ENCODE data around the gene UBQLN1. TPM values are rescaled to one million over a fixed set of nuclear protein-coding genes. Genes with fewer than 3 reads are reported as not detected.

Gene UBQLN1
- total and polyA plus RNA-seq, 9 of the 15 experiments (the other 6 are each of a cell fraction or from before 2014, with no cell fraction given), result 7.5 to 120 (median 52.8) TPM

GRCh38 chr9:83681490-83681889, 26.3 kb downstream of the UBQLN1 start:
- ATAC-seq, result no peak
- Histone ChIP-seq H3K4me3 (no peak overlapping the region), H4K20me1 (replicated peaks; ENCODE audit: control insufficient read depth, insufficient read depth, low read length) (0 out of 2 replicates have a peak, but pooled peaks cover 2% of the 10 kb centered on the region), H3K9ac (ENCODE audit: insufficient read depth in 1 of 2, low read depth in 2 of 2, low read length in 2 of 2) (no peak overlapping the region), H3K27ac (ENCODE audit: extremely low read depth, low read depth, low read length) (no peak overlapping the region), H3K27me3 (ENCODE audit: control insufficient read depth in 2 of 2, insufficient read depth in 2 of 2, low read length in 2 of 2) (no peaks in the 10 kb centered on the region), H3K4me1 (replicated peaks in 1 of 2; ENCODE audit: control insufficient read depth in 2 of 2, insufficient read depth in 2 of 2, low read length in 2 of 2) (no peaks in the 10 kb centered on the region), H3K79me2 (ENCODE audit: control insufficient read depth, insufficient read depth, low read length) (peaks cover 68% of the 10 kb centered on the region), H2AFZ (ENCODE audit: low read depth, low read length) (no peak overlapping the region), H3K9me3 (replicated peaks; ENCODE audit: control insufficient read depth, insufficient read depth, low read depth, low read length) (no peaks in the 10 kb centered on the region), H3K36me3 (ENCODE audit: control insufficient read depth, insufficient read depth, low read length) (peaks cover 64% of the 10 kb centered on the region), H3K4me2 (ENCODE audit: insufficient read depth, low read length) (no peak overlapping the region), H3K9me1 (ENCODE audit: control insufficient read depth, insufficient read depth, low read length) (no peaks in the 10 kb centered on the region)
- 100% methylated on average over 2 of the region's 2 CpGs for whole genome bisulfite sequencing (ENCODE audit: insufficient coverage, low coverage, missing lambda C conversion rate)
- no peak for TF ChIP-seq TEAD1 (CRISPR knock-in tag; IDR thresholded peaks at IDR 0.05)
- no peak for TF ChIP-seq BRD9 (IDR thresholded peaks at IDR 0.05; ENCODE audit: low read depth, partially characterized antibody)
- no TSS peak for BruUV-seq (replicated peaks)
- POLR2A ChIA-PET, result interaction anchor here (1.2 kb wide), 1 partner anchor 9 kb away, joined by 3 read pairs; no protein-coding TSS in a partner anchor
- no peak for DNase-seq (ENCODE audit: extremely low read depth in 1 of 4, low spot score in 3 of 4)
- no peak for FAIRE-seq
- CTCF ChIA-PET (ENCODE audit: low intra/inter-chr PET ratio), result no interaction called here
- intact Hi-C loops (cut with micrococcal nuclease), result no loop called here
- in situ Hi-C loops (cut with MboI), result no loop called here

- peaks cover 63% of the 10 kb centered on the region for H3K79me2 ChIP-seq (ENCODE audit: control insufficient read depth, insufficient read depth, low read length)
- H3K4me1 ChIP-seq (replicated peaks in 1 of 2; ENCODE audit: control insufficient read depth in 2 of 2, insufficient read depth in 2 of 2, low read length in 2 of 2), result no peaks in the 10 kb centered on the region
- POLR2A ChIA-PET, result no interaction called here
- H4K20me1 ChIP-seq (replicated peaks; ENCODE audit: control insufficient read depth, insufficient read depth, low read length), result no peaks in the 10 kb centered on the region
- in situ Hi-C loops (cut with MboI), result no loop called here
- no peaks in the 10 kb centered on the region for H3K9me1 ChIP-seq (ENCODE audit: control insufficient read depth, insufficient read depth, low read length)
- TF ChIP-seq ZBTB49 (CRISPR knock-in tag; IDR thresholded peaks at IDR 0.05; ENCODE audit: borderline replicate concordance) (no peak), HMGN3 (IDR thresholded peaks at IDR 0.05; ENCODE audit: borderline replicate concordance, extremely low read depth, insufficient read length, low read depth, low read length) (no peak), RFX7 (CRISPR knock-in tag; IDR thresholded peaks at IDR 0.05) (no peak), CREM (IDR thresholded peaks at IDR 0.05; ENCODE audit: low read depth) (no peak)
- no TSS peak for BruUV-seq (replicated peaks)
- ATAC-seq (no peak), FAIRE-seq (no peak), DNase-seq (ENCODE audit: extremely low read depth in 1 of 4, low spot score in 3 of 4) (no peak)
- H3K36me3 ChIP-seq (ENCODE audit: control insufficient read depth, insufficient read depth, low read length), result peaks cover 72% of the 10 kb centered on the region
- CTCF ChIA-PET (ENCODE audit: low intra/inter-chr PET ratio), result no interaction called here
- H2AFZ ChIP-seq (ENCODE audit: low read depth, low read length), result no peak overlapping the region
- no peaks in the 10 kb centered on the region for H3K27me3 ChIP-seq (ENCODE audit: control insufficient read depth in 2 of 2, insufficient read depth in 2 of 2, low read length in 2 of 2)
- H3K4me3 ChIP-seq, result no peak overlapping the region
- no peak overlapping the region for H3K9ac ChIP-seq (ENCODE audit: insufficient read depth in 1 of 2, low read depth in 2 of 2, low read length in 2 of 2)
- 90% methylated on average over 1 of the region's 1 CpG for WGBS (ENCODE audit: insufficient coverage, low coverage, missing lambda C conversion rate)
- H3K27ac ChIP-seq (ENCODE audit: extremely low read depth, low read depth, low read length), result no peak overlapping the region
- intact Hi-C loops (cut with micrococcal nuclease), result no loop called here
- no peaks in the 10 kb centered on the region for H3K9me3 ChIP-seq (replicated peaks; ENCODE audit: control insufficient read depth, insufficient read depth, low read depth, low read length)
- no peak overlapping the region for H3K4me2 ChIP-seq (ENCODE audit: insufficient read depth, low read length)
These were observed 27.5 kb downstream of the UBQLN1 start for GRCh38 chr9:83680233-83680632.

Data from K562 (cell line).